GM19193 (cell line): Measurements from ENCODE around the gene MCF2L2.

Experiments
- POLR2A ChIP-seq: IDR thresholded peaks from 4 replicates; pipeline ENCODE4 v1.6.1; 2011; ENCODE audit not compliant: insufficient read depth, insufficient read length; ENCODE audit errors: extremely low read depth

Gene MCF2L2

DNA sequence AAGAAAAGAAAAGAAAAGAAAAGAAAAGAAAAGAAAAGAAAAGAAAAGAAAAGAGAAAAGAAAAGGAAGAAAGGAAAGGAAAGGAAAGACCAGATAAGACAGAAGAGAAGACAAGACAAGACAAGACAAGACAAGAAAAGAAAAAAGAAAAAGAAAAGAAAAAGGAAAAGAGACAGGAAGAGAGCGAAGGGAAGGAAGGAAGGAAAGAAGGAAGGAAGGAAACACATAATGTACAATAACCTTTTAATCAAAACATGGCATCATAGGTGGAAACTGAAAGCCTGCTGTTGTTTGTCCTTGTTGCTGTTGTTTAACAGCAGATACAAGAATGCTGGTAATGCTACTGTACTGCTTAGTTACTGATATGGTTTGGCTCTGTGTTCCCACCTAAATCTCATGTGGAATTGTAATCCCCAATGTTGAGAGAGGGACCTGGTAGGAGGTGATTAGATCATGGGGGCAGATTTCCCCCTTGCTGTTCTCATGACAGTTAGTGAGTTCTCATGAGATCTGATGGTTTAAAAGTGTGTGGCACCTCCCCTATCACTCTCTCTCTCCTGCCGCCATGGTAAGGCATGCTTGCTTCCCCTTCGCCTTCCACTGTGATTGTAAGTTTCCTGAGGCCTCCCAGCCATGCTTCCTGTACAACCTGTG is 67.3 kb downstream of the MCF2L2 start:
- TF ChIP-seq POLR2A, result no peak

GRCh38 chr3:183359036-183359435 is 69.4 kb downstream of the MCF2L2 start:
- TF ChIP-seq POLR2A, result no peak

DNA sequence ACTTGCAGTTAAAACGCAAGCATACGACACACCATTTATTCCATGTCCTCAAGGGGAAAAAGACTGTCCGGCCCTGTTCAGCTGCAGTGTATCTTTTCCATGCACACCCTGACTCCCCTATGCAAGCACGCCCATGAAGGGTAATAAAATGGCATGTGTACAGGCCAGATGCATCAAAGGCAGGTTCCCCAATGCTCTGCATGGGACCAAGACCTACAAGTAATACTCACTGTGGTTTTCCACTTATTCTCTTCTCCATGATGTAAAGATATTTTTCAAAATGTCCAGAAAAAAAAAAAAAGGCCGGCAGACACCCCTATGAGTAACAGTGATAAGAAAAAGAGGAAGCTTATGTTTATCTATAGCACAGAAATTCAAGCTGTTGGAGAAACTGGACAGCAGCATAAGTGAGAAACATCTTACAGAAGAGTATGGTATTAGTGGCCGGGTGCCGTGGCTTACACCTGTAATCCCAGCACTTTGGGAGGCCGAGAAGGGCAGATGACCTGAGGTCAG is 70.8 kb downstream of the MCF2L2 start:
- TF ChIP-seq POLR2A, result no peak

- no peak for TF ChIP-seq POLR2A
These were observed 71.5 kb downstream of the MCF2L2 start for GRCh38 chr3:183356920-183357319.

DNA sequence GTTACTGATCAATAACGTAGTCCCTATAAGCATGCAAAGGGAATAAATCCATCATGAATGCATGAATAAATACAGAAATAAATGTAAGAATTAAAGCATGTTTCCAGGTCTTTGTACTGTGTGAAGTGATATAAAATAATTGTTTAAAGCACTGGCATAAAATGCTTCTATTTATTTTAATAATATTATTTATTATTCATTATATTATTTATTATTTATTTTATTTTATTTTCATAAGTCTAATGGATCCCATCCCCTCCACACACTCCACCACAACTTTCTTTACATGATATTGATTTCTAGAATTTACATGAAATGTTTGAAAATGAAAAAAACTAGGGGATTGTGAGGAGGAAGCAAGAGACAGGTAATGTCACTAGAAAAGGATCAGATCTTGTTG is 73.5 kb downstream of the MCF2L2 start:
- TF ChIP-seq POLR2A, result no peak

- TF ChIP-seq POLR2A, result no peak
These were observed 74.0 kb downstream of the MCF2L2 start for GRCh38 chr3:183354325-183354831.

DNA sequence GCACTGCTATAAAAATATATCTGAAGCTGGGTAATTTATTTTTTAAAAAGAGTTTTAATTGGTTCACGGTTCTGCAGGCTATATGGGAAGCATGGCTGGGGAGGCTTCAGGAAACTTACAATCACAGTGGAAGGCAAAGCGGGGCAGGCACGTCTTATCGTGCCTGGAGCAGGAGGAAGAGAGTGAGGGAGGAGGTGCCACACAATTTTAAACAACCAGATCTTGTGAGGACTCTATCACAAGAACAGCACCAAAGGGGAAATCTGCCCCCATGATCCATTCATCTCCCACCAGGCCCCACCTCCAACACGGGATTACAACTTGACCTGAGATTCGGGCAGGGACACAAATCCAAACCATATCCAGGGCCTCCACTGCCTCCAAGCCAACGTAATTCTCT is 75.0 kb downstream of the MCF2L2 start:
- no peak for TF ChIP-seq POLR2A

GRCh38 chr3:183350164-183350563 is 78.3 kb downstream of the MCF2L2 start:
- no peak for TF ChIP-seq POLR2A

DNA sequence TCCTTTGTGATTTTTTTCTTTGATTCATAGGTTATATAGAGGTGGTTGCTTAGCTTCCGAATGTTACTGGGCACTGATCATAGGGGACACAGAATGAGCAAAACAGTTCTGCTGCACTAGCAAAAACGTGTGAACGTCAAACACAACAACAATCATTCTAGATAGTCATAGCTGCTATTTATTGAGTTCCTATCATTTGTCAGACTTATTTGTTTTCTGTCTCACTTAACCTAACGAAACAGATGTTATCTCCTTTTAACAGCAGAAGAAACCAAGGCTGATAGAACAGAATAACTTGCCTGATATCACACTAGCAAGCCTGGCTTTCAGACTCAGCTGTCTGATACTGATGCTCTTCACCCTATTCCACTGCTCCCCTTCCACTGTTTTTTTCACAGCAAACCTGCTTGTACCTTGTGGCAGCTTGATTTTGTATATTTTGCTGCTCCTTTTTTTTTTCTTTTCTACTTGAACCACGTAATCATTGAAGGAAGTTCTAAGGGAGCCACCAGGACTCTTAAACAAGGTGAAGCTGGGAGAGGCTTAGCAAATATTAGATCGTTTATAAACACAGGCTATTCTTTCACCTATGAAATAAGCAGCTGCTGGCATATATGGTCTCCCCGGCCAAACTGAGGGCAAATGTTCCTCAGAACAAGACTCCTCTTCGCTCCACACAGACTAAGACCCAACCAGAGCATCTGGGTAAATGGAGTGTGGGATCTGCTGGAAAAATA is 78.8 kb downstream of the MCF2L2 start:
- TF ChIP-seq POLR2A, result no peak

DNA sequence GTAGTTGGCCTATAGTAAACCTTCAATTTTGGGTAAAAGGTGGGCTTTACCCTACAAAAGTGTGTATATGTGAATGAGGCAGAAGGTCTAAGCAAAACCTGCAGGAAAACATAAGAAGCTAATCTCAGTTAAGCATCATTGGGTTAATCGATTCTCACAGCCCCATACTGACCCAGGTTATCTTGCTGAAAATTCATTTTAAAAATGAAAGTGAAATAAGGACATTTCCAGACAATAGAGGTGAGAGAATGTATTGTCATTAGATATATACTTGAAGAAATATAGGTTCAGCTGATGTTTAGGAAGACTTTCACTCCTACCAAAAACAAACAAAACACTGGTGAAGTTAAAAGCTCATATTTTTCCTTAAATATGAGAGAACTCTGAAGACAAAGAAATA is 85.6 kb downstream of the MCF2L2 start:
- no peak for TF ChIP-seq POLR2A

- TF ChIP-seq POLR2A, result no peak
These were observed 86.7 kb downstream of the MCF2L2 start for GRCh38 chr3:183341545-183342288.

DNA sequence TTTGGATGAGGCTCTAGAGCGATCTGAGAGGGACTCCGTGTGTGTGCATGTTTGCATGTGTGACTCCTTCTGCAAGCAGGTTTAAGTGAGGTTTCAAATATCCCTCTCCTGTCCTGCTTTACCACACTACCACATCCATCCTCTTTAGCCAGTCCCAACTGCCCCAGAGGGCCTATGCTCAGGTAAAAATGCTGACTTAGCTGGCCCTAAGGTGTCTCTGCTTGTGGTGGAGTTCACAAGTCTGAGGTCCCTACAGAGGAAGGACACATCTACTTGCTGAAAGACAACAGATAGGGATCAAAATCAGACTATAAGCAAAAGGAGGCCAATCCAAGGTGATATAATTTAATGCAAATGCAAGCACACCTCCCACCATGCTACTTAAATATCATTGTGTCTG is 88.2 kb downstream of the MCF2L2 start:
- TF ChIP-seq POLR2A, result no peak

DNA sequence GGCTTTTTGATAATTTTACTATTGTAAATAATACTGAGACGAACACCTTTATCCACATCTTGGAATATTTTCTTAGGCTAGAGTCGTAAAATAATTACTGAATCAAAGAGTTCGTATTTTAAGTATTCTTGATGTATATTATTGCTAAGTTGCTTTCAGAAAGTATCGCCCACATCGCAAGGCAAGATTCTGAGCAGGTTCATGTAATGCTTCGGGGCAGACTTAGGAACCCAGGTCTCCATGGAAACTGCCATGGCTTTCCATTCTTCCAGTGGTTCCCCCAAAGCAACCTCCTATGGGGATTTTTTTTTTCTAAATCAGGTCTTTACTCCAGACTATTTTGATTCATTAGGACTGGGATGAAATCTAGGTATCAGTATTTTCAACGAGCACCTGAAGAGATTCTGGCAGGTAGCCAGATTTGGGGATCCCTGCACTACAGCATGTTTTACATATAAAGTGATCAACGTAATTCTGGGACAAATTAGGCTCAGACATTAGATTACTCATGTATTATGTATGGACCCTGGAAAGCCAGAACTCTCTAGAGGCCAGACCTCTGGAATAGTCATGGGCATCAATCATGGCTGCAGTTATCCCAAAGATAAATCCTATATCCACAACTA is 88.8 kb downstream of the MCF2L2 start:
- no peak for TF ChIP-seq POLR2A

- TF ChIP-seq POLR2A, result no peak
These were observed 89.9 kb downstream of the MCF2L2 start for GRCh38 chr3:183338520-183338919.

DNA sequence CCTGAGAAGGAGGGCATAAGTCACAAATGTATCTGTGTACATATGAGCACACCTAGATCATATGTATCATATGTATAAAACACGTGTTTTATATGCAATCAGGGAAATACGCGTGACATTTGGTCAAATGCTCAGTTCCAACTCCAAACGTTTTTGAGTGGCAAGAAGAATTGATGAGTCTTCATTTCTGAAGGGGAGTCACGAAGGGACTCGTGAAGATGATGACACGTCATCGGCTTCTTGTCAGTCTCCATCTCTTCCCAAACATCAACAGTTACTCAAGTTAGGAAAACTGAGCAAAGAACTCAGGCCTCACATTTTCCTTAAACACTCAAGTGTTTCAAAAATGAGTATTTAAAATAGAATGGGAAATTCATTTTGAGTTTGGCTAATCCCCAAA is 95.9 kb downstream of the MCF2L2 start:
- TF ChIP-seq POLR2A, result no peak

DNA sequence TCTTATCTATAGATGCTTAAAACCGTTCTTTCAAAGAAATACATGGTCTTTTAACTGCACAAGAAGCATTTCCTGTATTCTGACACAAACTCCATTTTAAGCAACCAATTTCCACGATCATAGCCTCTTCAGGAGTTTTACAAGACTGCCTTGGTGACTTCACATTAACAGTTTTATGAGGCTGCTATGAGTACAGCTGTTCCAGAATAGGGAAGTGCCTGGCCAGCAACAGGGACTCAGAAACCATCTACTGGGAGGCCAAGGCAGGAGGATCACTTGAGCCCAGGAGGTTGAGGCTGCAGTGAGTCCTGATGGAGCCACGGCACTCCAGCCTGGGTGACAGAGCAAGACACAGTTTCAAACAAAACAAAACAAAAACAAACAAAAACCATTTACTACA is 96.9 kb downstream of the MCF2L2 start:
- TF ChIP-seq POLR2A, result no peak

GRCh38 chr3:183330881-183331280 is 97.5 kb downstream of the MCF2L2 start:
- TF ChIP-seq POLR2A, result no peak
